SH-SY5Y (cell line): ENCODE measurements around the gene PDE4D.

Experiments used
- GATA2 ChIP-seq: IDR thresholded peaks from 2 replicates; pipeline ENCODE4 v1.6.1; 2011; ENCODE audit warnings: mild to moderate bottlenecking, low read depth, low read length
- GATA3 ChIP-seq: IDR thresholded peaks from 2 replicates; pipeline ENCODE4 v1.6.1; 2011; ENCODE audit warnings: low read depth, mild to moderate bottlenecking, low read length, moderate library complexity

DNA sequence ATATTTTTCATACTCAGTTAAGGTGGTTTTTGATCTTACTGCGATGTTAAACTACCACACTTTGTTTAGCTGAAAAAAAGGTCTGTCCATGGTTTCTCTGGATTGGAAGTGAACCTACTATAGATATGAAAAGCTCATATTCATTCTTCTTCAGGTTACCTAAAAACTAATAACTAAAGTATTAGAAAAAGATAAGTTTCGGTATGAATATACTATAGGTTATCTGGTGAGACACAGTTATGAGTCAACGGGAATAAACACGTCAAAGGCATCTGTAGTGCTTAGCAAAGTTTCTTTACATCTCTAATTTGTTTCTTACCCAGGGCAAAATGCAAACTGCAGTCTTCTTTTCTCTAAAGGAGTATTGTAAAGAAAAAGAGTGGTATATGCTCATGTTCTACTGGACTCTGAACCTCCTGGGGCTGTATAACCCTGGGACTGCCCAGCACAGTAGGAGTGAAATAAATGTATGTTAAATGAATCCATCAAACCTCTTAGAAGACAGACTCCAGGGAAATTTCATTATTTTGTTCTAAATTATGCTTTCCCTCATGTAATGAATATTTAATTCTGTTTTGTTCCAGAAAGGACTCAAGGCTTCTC lies 521.9 kb downstream of the PDE4D start:
- no peak for TF ChIP-seq GATA2
- TF ChIP-seq GATA3, result no peak
